Osteoblast (primary cell): ENCODE results near the gene DESI1. TPM values are rescaled to one million over a fixed set of nuclear protein-coding genes. Genes with fewer than 3 reads are reported as not detected.

Source experiments
- DNase-seq: peaks from one replicate; pipeline ENCODE4 v3.0.0; 2011; ENCODE audit warnings: low spot score, mixed read lengths; ENCODE audit not compliant: insufficient read length; ENCODE audit errors: missing footprints
- H2AFZ ChIP-seq: 2 replicates; pipeline ENCODE4 v1.6.0; 2011; ENCODE audit warnings: mild to moderate bottlenecking, low read length
- H3K27ac ChIP-seq: 2 replicates; pipeline ENCODE4 v1.5.1; 2011; ENCODE audit warnings: mild to moderate bottlenecking, low read depth, low read length, moderate library complexity
- H3K27me3 ChIP-seq: 2 replicates; pipeline ENCODE4 v1.6.0; 2012; ENCODE audit warnings: mild to moderate bottlenecking, control low read depth, inconsistent platforms, low read length, moderate library complexity; ENCODE audit not compliant: insufficient read depth
- H3K36me3 ChIP-seq: 2 replicates; pipeline ENCODE4 v1.5.1; 2011; ENCODE audit warnings: mild to moderate bottlenecking, low read length, control low read depth, moderate library complexity; ENCODE audit not compliant: insufficient read depth
- H3K4me1 ChIP-seq: 2 replicates; pipeline ENCODE4 v1.5.1; 2011; ENCODE audit warnings: mild to moderate bottlenecking, low read length, control low read depth, moderate library complexity; ENCODE audit not compliant: insufficient read depth
- H3K4me2 ChIP-seq: 2 replicates; pipeline ENCODE4 v1.6.0; 2011; ENCODE audit warnings: mild to moderate bottlenecking, low read length; ENCODE audit not compliant: insufficient read depth
- H3K4me3 ChIP-seq: fragments of 200-600 bp; sonication (generic); 3 replicates; pipeline ENCODE4 v1.5.1; 2012; ENCODE audit warnings: mild to moderate bottlenecking, low read length, inconsistent platforms; ENCODE audit not compliant: insufficient read depth
- H3K79me2 ChIP-seq: 2 replicates; pipeline ENCODE4 v1.6.0; 2012; ENCODE audit warnings: mild to moderate bottlenecking, low read length, control low read depth, inconsistent platforms; ENCODE audit not compliant: insufficient read depth
- H3K9me3 ChIP-seq: 2 replicates; pipeline ENCODE4 v1.5.1; 2011; ENCODE audit warnings: low read depth, low read length, control low read depth
- H4K20me1 ChIP-seq: 2 replicates; pipeline ENCODE4 v1.6.0; 2012; ENCODE audit warnings: mild to moderate bottlenecking, low read length, control low read depth; ENCODE audit not compliant: insufficient read depth
- CTCF ChIP-seq: IDR thresholded peaks from 2 replicates; pipeline ENCODE4 v1.5.1; 2011; ENCODE audit warnings: mild to moderate bottlenecking, low read depth, low read length, moderate library complexity; ENCODE audit errors: extremely low read depth
- total RNA-seq: library from RNA; depleted of rRNA; stranded (reverse); fragments of >200 nt; gene quantifications from 2 replicates; pipeline ENCODE4 v1.2.3, GENCODE V29; 2012

DESI1 gene
- total RNA-seq, 1 donor = 16.3 TPM

GRCh38 chr22:41661713-41662112 lies 40.9 kb upstream of the DESI1 start:
- Histone ChIP-seq H3K27me3 (no peaks in the 10 kb centered on the region), H4K20me1 (no peaks in the 10 kb centered on the region), H3K4me3 (no peak overlapping the region), H2AFZ (no peak overlapping the region), H3K27ac (no peak overlapping the region), H3K36me3 (peaks cover 83% of the 10 kb centered on the region), H3K4me2 (no peak overlapping the region), H3K79me2 (peaks cover 3% of the 10 kb centered on the region), H3K9me3 (no peaks in the 10 kb centered on the region), H3K4me1 (no peaks in the 10 kb centered on the region)
- no peak for TF ChIP-seq CTCF
- DNase-seq = no peak

DNA sequence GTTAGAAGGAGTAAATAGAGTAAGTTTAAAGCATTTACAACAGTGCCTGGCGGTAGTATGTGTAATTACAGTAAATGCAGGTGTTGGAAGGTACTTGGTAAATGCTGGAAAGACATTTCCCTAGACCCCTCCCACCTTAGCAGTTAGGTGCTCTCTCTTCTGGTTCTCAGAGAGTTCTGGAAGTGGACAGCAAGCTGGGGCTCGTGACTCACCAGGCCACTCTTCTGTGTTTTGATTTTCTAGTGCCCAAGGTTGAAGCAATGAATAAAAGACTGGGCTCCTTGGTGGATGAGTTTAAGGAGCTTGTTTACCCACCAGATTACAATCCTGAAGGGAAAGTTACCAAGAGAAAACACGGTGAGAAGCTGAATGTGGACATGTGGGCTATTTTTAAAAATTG lies 40.2 kb upstream of the DESI1 start:
- Histone ChIP-seq H3K79me2 (peaks cover 4% of the 10 kb centered on the region), H2AFZ (no peak overlapping the region), H3K4me2 (no peak overlapping the region), H3K36me3 (peaks cover 89% of the 10 kb centered on the region), H3K4me1 (no peaks in the 10 kb centered on the region), H3K4me3 (no peak overlapping the region), H3K27ac (no peak overlapping the region), H3K9me3 (no peaks in the 10 kb centered on the region), H3K27me3 (no peaks in the 10 kb centered on the region), H4K20me1 (no peaks in the 10 kb centered on the region)
- DNase-seq = no peak
- TF ChIP-seq CTCF = no peak

GRCh38 chr22:41660416-41660815 lies 39.6 kb upstream of the DESI1 start:
- Histone ChIP-seq H3K4me2 (no peak overlapping the region), H4K20me1 (no peaks in the 10 kb centered on the region), H3K4me1 (no peaks in the 10 kb centered on the region), H3K27me3 (no peaks in the 10 kb centered on the region), H3K9me3 (no peaks in the 10 kb centered on the region), H3K27ac (no peak overlapping the region), H3K79me2 (peaks cover 4% of the 10 kb centered on the region), H3K4me3 (no peak overlapping the region), H2AFZ (no peak overlapping the region), H3K36me3 (peaks cover 88% of the 10 kb centered on the region)
- no peak for DNase-seq
- TF ChIP-seq CTCF = no peak

DNA sequence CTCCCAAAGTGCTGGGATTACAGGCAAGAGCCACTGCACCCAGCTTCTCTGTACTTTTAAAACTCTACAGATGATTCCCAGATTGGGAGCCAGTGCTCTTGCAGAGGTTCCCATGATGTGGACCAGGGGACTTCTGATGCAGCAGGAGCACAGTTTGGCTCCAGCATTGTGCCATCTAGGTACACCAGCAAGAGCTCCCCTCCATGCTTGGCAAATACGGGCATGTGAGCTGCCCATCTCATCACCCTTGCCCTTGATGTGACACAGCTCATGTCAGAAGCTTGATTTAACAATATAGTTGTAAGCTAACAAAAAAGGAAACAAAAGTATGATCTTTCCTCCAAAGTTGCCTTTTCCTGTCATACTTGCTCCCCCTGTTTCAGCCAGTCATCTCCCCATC lies 39.1 kb upstream of the DESI1 start:
- no peak overlapping the region for H2AFZ ChIP-seq
- no peaks in the 10 kb centered on the region for H4K20me1 ChIP-seq
- no peak overlapping the region for H3K4me2 ChIP-seq
- H3K36me3 ChIP-seq = peaks cover 88% of the 10 kb centered on the region
- H3K4me1 ChIP-seq = no peaks in the 10 kb centered on the region
- no peaks in the 10 kb centered on the region for H3K27me3 ChIP-seq
- peaks cover 5% of the 10 kb centered on the region for H3K79me2 ChIP-seq
- no peak overlapping the region for H3K4me3 ChIP-seq
- no peak for TF ChIP-seq CTCF
- DNase-seq = no peak
- no peaks in the 10 kb centered on the region for H3K9me3 ChIP-seq
- no peak overlapping the region for H3K27ac ChIP-seq
